ENCODE results near the gene NR0B1. TPM values are rescaled to one million over a fixed set of nuclear protein-coding genes. Genes with fewer than 3 reads are reported as not detected.

Gene NR0B1
- total and polyA plus RNA-seq, 2 experiments from 2014 or later, result 0.54 TPM; not detected in 1

- no peak overlapping the region for H3K4me3 ChIP-seq
- H3K27ac ChIP-seq, result no peak overlapping the region
- no peaks in the 10 kb centered on the region for H3K36me3 ChIP-seq
- DNase-seq (ENCODE audit: low read depth in 1 of 2, low spot score in 1 of 2), result no peak
- no peaks in the 10 kb centered on the region for H3K4me1 ChIP-seq (ENCODE audit: low read depth)
- peaks cover 25% of the 10 kb centered on the region for H3K27me3 ChIP-seq
- no peaks in the 10 kb centered on the region for H3K9me3 ChIP-seq (ENCODE audit: low read depth)
- no peak for TF ChIP-seq CTCF (IDR thresholded peaks at IDR 0.05; ENCODE audit: low read depth, low read length)
Measured at GRCh38 chrX:30307466-30307865, 1.7 kb downstream of the NR0B1 start.

- no peak for TF ChIP-seq CTCF (IDR thresholded peaks at IDR 0.05; ENCODE audit: low read depth, low read length)
- H3K27me3 ChIP-seq, result peaks cover 20% of the 10 kb centered on the region
Measured at GRCh38 chrX:30304866-30305265, 4.3 kb downstream of the NR0B1 start.

GRCh38 chrX:30302956-30303355, 6.2 kb downstream of the NR0B1 start:
- peaks cover 6% of the 10 kb centered on the region for H3K4me1 ChIP-seq (ENCODE audit: low read depth)
- DNase-seq (ENCODE audit: low read depth in 1 of 2, low spot score in 1 of 2), result peak in 1 of 2 donors; percentile 6
- H3K9me3 ChIP-seq (ENCODE audit: low read depth), result no peaks in the 10 kb centered on the region
- no peak overlapping the region for H3K27ac ChIP-seq
- peaks cover 2% of the 10 kb centered on the region for H3K27me3 ChIP-seq
- TF ChIP-seq CTCF (IDR thresholded peaks at IDR 0.05; ENCODE audit: low read depth, low read length), result no peak
- H3K4me3 ChIP-seq, result no peak overlapping the region
- no peaks in the 10 kb centered on the region for H3K36me3 ChIP-seq

More at GRCh38 chrX:30304866-30305265, 4.3 kb downstream of the NR0B1 start:
- no peaks in the 10 kb centered on the region for H3K36me3 ChIP-seq
- H3K9me3 ChIP-seq (ENCODE audit: low read depth), result no peaks in the 10 kb centered on the region
- no peak overlapping the region for H3K27ac ChIP-seq
- no peak overlapping the region for H3K4me3 ChIP-seq
- peaks cover 6% of the 10 kb centered on the region for H3K4me1 ChIP-seq (ENCODE audit: low read depth)
- DNase-seq (ENCODE audit: low read depth in 1 of 2, low spot score in 1 of 2), result no peak

GRCh38 chrX:30301963-30302362, 7.2 kb downstream of the NR0B1 start:
- Histone ChIP-seq H3K4me1 (ENCODE audit: low read depth) (peaks cover 6% of the 10 kb centered on the region), H3K27me3 (no peaks in the 10 kb centered on the region), H3K27ac (no peak overlapping the region), H3K9me3 (ENCODE audit: low read depth) (no peaks in the 10 kb centered on the region), H3K4me3 (no peak overlapping the region), H3K36me3 (no peaks in the 10 kb centered on the region)
- no peak for TF ChIP-seq CTCF (IDR thresholded peaks at IDR 0.05; ENCODE audit: low read depth, low read length)
- peak; percentile 35 to 70 for DNase-seq (ENCODE audit: low read depth in 1 of 2, low spot score in 1 of 2)

GRCh38 chrX:30301208-30301607, 8.0 kb downstream of the NR0B1 start:
- Histone ChIP-seq H3K36me3 (no peaks in the 10 kb centered on the region), H3K9me3 (ENCODE audit: low read depth) (no peaks in the 10 kb centered on the region), H3K27ac (no peak overlapping the region), H3K27me3 (no peaks in the 10 kb centered on the region), H3K4me3 (no peak overlapping the region), H3K4me1 (ENCODE audit: low read depth) (peaks cover 6% of the 10 kb centered on the region)
- DNase-seq (ENCODE audit: low read depth in 1 of 2, low spot score in 1 of 2), result no peak
- TF ChIP-seq CTCF (IDR thresholded peaks at IDR 0.05; ENCODE audit: low read depth, low read length), result no peak

Measured in cardiac muscle cell (in vitro differentiated cells and primary cell).